NCI-H2081 treated with DMSO at 0.1 percent for 48 hours (cell line): ENCODE results near the gene KCNMB2.
A peak's percentile ranks its signal among the peaks of the same experiment; 100 is the strongest.
"Not testable (repeated sequence)": the region's sequence is repeated elsewhere in the genome, so short reads cannot be mapped to it uniquely, and the experiment has no call there.

Experiments
- DNase-seq: peaks from one replicate; lab custom pipeline; 2025; lab: John Stamatoyannopoulos, UW

Gene KCNMB2

GRCh38 chr3:178519701-178520100 is 16.5 kb upstream of the KCNMB2 start:
- DNase-seq = no peak

GRCh38 chr3:178520451-178520850 is 15.8 kb upstream of the KCNMB2 start:
- DNase-seq = no peak

DNA sequence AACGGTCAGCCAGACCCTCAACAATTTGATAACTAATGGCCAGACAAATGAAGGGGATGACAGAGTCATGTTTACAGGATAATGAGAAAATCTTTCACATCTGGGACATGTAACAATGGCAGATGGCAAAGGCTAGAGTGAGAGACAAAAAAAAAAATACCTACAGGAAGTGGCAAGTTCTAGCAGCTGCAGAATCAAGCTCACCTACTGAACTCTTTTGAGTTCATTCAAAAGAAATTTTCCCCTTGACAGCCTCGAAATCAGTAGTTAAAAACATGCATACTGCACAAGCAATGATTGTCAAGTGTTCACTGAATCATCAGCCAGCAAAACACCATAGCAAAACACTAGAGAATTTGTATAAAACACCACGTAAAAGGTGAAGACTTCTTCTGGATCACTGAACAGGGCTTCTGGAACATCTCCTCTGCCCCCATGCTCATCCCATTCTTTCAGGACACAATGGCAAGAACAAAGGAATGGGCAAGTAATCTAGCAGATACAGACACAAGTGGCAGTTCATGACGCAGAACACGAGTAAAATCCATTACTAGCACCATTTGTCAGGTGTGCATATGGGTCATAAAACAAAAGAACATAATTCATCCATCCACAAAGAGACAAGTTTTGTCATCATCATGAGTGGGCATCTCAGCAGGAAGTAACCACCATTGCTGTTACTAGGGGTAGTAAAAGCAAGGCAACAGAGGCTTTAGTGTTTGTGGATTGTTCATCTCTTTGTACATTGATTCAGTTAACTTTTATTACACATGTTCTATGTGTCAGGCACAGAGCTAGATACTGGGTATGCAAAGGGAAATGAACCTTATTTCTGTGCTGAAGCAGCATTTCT is 13.8 kb upstream of the KCNMB2 start:
- no peak for DNase-seq

DNA sequence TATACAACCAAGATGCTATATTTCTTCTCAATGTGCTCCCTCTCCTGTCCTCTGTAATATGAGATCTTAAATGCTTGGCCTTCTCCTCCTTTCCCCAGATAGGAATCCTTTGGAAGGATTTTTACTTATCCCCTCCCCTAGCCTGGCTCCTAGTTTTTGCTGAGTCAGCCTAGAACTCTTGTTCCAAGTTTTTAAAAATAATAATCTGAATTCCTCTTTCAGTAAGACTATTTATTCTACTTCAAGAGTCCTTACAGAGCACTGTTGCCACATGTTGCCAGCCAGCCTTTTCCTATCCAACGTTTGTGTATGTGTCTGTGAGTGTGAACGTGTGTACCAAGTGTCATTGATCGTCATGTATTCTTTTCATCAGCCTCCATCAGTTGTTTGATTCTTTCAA is 11.0 kb upstream of the KCNMB2 start:
- no peak for DNase-seq

DNA sequence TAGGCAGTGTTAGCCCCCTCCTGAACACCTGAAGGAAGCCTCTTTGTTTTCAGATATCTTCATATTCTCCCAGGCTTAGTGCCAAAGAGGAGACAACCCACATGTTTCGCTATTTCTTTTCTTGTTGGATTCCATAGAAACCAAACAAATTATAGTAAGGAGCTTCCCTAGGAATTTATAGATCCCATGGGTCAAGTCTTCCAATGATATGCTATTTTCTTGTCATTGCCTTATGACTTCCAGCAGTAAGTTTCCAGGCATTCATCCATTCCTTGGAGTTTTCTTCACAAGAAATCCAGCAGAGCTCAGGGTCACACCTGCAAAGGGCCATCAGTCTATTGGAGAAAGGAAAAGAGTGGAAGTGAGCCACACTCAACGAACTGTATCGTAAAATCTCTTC is 9.9 kb upstream of the KCNMB2 start:
- DNase-seq = no peak

GRCh38 chr3:178527981-178528380 is 8.3 kb upstream of the KCNMB2 start:
- no peak for DNase-seq

GRCh38 chr3:178529606-178530225 is 6.5 kb upstream of the KCNMB2 start:
- no peak for DNase-seq

DNA sequence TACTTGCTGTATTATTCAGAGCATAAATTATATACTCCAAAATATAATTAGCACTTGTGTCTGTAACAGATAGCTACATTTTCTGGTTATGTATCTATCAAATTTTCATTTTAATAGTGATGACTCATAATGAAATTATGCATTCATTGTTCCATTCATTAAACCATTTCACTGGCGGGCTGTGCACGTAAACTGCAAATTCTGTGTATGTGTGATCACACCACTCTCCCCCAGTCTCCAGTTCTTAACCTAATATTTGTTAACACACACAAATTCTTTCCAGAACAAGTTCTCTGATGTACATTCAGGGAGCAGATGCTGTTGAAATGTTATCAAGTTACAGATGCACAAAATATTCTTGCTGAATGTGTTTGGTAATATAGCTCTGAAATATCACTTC is 3.8 kb upstream of the KCNMB2 start:
- no peak for DNase-seq

DNA sequence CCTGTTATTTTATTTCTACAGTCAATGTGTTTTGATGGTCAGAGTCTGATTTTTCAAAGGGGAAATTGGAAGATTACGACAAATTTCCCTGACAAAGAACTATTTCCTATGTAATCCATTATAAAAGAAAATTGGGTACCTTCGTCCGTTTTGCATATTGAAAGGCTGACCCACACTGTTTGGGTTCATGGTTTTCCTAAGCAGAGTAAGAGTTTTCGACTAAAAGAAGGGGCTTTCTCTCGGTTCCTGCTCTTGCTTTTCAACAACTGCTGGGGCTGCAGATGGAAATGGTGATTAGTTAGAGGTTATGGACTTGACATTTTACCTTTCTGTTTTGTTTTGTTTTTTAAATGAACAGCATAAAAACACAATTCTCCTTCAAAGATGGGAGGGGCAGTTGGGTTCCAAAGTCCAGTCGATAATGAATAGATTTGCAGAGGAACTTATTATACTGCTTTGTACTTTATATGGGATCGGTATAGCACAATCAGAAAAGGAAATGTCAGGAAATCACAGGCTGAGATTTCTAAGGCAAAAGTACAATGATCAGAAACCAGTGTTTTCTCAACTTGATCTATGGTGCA is 978 bp downstream of the KCNMB2 start:
- no peak for DNase-seq

DNA sequence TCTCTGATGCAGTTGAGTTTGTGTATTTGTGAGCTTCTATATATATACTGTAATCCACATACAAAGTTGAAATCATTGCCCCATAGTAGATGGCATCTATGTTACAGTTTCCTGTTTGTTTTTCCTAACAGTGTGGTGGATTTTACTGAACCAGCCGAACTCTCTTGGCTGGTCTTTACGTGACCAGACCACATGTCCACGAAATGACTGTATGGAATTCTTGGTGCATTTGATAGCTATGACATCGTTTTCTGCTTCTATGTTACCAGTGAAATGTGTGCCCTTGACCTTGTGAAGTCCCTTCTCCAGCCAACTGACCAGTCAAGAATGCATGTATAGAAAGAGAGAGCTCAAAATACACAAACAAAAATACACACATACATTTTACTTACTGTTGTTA is 1.8 kb downstream of the KCNMB2 start:
- DNase-seq = peak; percentile 84

DNA sequence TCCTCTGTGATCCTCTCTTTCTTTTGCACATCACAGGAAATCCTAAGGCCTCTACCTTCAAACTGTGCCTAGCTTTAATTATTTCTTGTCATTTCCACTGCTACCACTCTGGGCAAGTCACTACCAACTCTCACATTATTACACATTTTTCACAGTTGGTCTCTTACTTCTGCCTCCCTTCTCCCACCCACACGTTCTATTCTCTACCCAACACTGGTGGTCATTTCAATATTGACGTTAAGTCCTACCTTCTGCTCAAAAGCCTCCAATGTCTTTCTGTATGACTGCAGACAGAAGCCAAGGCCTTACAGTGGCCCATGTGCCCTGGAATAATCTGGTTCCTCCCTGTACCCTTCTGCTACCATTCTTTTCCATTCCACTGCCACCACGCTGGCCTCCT is 3.9 kb downstream of the KCNMB2 start:
- DNase-seq = no peak

DNA sequence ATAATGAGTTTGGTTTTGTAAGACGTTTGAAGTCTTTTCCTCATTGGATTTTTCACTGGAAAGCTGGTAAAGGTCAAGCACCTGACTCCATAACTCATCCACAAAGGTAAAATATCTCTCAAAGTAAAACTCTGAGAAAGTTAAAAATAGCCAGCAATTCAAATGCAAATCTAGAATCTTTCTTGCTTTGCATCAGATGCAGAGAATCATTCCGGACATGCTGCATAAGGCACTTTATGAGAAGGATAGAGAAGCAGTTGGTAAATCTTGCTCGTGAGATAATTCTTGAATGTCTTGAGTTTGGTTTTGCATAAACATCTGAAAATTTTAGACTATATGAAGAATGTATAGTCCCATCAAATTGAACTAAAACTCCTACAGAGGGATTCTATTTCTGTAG is 9.1 kb downstream of the KCNMB2 start:
- DNase-seq = no peak

DNA sequence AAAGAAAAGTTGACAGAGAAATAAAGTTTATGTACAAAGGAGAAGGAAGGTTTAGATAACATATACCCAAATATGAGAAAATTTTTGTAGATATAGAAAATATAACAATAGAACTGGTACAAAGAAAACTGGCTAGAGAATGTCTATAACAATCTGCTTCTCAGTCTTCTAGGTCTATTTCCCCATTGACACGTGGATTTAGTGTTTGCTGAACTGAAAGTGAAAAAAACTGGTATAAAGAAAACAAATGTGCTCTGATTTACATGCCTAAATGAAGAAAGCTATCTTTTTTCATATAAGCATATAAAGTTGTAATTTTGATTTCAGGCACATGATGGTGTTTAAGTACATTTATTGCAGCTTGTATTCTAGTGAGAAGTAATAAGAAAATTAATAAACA is 9.8 kb downstream of the KCNMB2 start:
- no peak for DNase-seq

DNA sequence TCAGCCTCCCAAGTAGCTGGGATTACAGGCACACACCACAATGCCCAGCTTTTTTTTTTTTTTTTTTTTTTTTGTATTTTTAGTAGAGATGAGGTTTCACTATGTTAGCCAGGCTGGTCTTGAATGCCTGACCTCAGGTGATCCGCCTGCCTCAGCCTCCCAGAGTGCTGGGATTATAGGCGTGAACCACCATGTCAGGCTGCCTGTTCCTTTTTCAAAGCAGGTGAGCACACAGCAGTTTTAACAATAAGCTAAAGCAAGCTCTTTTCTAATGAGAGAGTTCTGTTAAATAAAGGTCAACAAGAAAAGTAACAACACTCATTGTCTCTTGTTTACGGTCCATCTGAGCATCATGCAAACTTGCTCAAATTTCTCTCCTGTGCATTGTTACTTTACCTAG is 13.2 kb downstream of the KCNMB2 start:
- not testable (repeated sequence) for DNase-seq

DNA sequence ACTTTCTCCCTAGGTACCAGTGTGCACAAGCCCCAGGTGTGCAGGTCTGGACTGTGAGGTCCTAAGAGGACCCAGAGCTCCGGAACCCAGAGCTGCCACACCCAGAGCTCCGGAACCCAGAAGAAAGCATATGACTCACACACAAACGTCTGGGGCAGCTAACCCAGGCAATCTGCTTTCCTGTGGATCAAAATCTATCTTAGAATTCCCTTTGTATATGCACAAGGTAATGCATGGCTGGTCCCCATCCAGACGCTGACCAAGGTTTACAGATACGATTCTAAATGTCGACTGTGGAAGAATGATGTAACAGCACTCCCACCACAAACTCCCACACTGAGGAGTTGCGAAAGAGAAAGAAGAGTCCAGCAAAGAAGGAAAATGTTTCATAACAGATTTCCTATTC is 15.7 kb downstream of the KCNMB2 start:
- DNase-seq = no peak

GRCh38 chr3:178558637-178559036 is 22.4 kb downstream of the KCNMB2 start:
- peak; percentile 94 for DNase-seq

GRCh38 chr3:178560759-178561158 is 24.5 kb downstream of the KCNMB2 start:
- no peak for DNase-seq

DNA sequence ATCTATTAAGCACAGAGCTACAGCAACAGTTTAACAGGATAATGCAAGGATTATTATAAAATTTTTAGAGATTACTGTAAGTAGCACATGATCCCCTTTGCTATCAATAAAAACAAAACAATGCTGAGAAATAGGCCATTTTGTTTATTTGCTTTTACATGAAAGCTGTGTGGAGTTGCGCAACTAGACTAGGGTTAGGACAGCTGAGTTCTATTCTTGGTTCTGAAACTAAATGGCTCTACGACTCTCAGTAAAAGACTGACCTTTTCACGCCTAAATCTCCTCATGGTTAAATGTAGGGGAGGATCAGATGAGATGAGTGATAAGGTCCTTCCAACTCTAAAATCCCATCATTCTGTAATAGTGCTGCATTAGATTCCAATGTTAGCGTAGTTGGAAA is 25.0 kb downstream of the KCNMB2 start:
- no peak for DNase-seq

- DNase-seq = no peak
Measured at GRCh38 chr3:178562143-178562946, 26.1 kb downstream of the KCNMB2 start.

DNA sequence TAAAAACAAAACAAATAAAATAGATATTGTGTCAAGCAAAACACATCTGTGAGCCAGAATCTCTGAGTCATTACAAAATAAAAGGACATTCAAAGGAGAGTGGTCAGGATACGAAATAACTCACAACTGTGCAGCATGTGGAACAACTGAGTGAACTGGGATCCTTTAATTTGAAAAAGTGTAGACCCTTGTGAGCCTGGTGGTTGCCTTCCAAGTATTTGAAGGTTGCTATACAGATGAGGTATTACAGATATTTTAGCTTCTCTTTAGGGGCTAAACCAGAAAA is 26.7 kb downstream of the KCNMB2 start:
- no peak for DNase-seq

GRCh38 chr3:178567611-178568010 is 31.4 kb downstream of the KCNMB2 start:
- no peak for DNase-seq

DNA sequence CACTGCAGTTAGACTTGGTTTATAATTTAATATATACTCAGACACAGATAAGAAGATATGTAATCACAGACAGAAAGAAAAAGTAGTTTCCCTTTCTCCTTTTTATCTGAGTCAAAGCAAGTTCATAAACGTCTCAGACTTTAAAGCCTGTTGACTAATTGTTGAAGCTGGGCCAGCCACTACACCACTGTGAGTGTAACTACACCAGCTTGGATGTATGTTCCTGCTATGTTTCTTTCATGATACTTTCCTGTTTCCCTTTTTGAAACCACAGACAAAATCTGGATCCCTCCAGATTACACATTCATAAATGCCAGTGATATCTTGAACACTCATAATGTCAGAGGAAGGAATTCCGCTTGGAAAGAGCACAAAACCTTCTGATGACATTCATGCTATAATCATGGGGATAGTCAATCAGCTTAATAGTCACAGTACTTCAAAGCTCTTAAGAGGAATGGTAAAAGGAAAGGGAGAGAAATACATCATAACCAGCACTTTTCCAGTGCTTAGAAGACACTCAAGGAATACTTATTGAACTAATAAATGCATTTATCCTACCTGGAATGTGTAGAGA is 32.0 kb downstream of the KCNMB2 start:
- no peak for DNase-seq
